Fibroblast of skin of left quadriceps (primary cell): Measurements from ENCODE around the gene RAD52.

Source experiments
- DNase-seq, 2 experiments: peaks; one replicate each; pipeline ENCODE4 v3.0.0-alpha.2; 2013; ENCODE audit warnings: low read depth in 2 of 2

The RAD52 gene

DNA sequence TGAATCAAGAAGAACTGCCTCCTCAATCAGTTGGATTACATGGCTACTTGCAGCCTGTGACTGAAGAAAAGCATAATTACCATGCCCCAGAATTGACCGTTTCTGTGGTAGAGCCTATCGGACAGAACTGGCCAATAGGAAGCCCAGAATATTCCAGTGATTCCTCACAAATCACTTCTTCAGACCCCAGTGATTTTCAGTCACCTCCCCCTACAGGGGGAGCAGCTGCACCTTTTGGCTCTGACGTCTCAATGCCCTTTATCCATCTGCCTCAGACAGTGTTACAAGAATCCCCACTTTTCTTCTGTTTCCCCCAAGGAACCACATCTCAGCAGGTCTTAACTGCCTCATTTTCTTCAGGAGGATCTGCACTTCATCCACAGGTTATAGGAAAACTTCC lies 80.8 kb downstream of the RAD52 start:
- DNase-seq, result no peak

DNA sequence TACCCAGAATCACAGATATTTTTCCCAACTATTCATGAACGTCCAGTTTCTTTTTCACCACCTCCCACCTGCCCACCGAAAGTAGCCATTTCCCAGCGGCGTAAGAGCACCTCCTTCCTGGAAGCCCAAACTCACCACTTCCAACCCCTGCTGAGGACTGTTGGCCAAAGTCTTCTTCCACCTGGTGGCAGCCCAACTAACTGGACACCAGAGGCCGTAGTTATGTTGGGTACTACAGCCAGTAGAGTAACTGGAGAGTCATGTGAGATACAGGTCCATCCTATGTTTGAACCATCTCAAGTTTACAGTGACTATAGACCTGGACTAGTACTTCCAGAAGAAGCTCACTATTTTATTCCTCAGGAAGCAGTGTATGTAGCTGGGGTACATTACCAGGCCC lies 81.6 kb downstream of the RAD52 start:
- DNase-seq, result no peak

DNA sequence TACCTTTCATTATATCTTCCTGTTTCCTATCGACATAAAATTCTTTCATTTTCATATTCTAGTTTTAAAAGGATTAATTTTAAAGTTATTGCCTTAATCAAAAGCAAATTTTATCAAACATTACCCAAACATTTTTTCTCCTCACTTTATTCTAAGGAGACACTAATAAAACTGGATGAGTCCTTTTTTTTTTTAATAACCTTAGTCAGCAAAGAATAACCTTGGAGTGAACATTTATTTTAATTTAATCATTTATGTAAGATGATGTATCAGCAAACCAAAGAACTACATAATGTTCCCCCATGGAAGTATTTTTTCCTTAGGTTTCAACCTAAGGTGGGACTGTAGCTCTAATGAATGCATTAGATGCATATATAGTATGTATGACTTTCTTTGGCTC lies 83.9 kb downstream of the RAD52 start:
- no peak for DNase-seq

DNA sequence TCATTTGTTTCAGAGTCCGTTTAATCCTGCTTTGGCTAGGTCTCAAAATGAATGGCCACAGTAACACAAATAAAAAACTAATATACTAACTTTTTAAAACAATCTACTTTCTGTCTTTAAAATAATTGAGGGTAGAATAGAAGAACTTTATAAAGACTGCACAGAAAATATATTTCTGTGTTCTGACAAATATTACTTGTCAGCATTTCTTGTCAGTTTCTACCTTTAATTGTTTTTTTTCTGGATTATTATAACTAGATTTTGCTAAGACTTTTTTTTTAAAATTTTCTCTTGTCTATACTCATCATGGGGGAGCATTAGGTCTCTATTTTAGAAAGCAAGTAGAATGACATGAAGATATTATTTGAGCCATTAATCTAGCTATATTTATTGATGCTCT lies 86.2 kb downstream of the RAD52 start:
- no peak for DNase-seq

DNA sequence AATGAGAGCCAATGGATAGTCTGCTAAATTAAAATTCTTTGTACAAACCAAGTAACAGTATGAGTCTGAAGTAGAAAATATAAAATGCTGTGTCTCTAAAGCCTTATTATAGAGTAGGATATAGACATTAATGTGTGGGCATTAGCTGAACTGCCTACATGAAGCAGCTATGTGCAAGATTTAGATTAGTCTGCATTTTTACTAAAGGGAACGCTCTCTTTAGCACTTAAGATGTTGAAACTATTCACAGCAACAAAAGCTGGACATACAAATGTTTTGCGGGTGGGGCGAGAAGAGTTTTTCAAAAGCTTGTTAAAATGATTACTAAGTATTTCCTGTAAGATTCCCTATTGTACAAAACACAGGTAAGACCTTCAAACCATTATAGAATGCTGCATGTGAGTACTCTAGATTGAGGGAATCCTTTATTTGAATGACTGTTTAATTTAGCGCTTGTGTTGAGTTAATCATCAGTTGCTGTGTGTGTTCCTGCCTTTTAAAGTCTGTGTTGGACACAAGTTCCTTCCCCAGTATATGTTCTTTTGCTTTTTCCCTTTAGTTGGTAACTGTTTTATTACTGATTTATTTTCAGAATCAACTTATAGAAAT lies 87.1 kb downstream of the RAD52 start:
- DNase-seq, result no peak
